GM04503 (cell line): ENCODE measurements around the gene CLUH.
A peak's percentile ranks its signal among the peaks of the same experiment; 100 is the strongest.

Experiments
- DNase-seq: peaks from one replicate; pipeline ENCODE4 v3.0.0-alpha.2; 2012; ENCODE audit warnings: low read depth

Gene CLUH, protein sequence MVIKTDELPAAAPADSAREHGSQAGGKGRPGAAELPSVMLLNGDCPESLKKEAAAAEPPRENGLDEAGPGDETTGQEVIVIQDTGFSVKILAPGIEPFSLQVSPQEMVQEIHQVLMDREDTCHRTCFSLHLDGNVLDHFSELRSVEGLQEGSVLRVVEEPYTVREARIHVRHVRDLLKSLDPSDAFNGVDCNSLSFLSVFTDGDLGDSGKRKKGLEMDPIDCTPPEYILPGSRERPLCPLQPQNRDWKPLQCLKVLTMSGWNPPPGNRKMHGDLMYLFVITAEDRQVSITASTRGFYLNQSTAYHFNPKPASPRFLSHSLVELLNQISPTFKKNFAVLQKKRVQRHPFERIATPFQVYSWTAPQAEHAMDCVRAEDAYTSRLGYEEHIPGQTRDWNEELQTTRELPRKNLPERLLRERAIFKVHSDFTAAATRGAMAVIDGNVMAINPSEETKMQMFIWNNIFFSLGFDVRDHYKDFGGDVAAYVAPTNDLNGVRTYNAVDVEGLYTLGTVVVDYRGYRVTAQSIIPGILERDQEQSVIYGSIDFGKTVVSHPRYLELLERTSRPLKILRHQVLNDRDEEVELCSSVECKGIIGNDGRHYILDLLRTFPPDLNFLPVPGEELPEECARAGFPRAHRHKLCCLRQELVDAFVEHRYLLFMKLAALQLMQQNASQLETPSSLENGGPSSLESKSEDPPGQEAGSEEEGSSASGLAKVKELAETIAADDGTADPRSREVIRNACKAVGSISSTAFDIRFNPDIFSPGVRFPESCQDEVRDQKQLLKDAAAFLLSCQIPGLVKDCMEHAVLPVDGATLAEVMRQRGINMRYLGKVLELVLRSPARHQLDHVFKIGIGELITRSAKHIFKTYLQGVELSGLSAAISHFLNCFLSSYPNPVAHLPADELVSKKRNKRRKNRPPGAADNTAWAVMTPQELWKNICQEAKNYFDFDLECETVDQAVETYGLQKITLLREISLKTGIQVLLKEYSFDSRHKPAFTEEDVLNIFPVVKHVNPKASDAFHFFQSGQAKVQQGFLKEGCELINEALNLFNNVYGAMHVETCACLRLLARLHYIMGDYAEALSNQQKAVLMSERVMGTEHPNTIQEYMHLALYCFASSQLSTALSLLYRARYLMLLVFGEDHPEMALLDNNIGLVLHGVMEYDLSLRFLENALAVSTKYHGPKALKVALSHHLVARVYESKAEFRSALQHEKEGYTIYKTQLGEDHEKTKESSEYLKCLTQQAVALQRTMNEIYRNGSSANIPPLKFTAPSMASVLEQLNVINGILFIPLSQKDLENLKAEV (N-terminal part only)

DNA sequence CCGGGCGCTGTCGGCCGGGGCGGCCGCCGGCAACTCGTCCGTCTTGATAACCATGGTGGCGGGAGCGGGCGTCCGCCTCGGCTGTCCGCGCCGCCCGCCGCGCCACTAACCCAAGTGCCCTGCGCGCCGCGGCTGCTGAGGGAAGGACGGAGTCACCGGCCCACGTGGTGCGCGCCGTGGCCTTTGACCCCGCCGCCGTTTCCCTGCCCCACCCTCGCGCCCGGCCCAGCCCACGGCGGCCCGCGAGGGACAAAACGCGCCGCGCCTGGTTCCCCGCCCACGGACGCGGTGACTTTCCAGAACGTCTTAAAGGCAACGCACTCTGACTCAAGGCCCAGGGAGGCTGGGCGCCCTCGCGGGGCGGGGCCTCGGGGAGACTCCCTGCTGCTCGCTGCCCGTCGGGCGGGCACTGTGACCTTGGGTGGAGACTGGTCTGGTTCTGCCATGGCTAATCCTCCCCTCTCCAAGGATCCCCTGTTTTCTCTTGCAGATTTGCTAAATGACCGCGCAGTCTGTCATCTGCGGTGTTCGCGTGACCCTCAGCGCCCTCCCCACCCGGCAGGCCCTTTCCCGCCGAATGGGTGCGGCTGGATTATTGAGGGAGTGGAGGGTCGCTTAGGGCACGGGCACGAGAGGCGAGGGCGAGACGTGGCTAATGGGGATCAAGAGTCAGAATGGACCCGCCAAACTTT lies at the start of gene CLUH:
CLUH (minus strand) TSS at position 157 of the 692 bp plus-strand sequence; CDS start at position 54, 103 bp downstream.
- DNase-seq = peak; percentile 84

DNA sequence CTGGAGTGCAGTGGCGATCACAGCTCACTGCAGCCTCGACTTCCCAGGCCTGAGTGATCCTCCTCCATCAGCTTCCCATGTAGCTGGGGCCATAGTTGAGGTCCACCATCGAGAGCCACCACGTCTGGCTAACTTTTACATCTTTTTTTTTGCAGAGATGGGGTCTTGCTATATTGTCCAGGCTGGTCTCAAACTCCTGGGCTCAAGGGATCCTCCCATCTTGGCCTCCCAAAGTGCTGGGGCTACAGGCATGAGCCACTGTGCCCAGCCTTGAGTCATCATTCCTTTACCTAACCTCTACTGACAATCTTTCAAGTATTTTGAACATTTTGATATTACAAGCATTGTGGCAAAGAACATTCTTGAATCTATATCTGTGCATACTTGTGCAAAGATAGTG lies 47.3 kb upstream of the CLUH start:
- DNase-seq = no peak

DNA sequence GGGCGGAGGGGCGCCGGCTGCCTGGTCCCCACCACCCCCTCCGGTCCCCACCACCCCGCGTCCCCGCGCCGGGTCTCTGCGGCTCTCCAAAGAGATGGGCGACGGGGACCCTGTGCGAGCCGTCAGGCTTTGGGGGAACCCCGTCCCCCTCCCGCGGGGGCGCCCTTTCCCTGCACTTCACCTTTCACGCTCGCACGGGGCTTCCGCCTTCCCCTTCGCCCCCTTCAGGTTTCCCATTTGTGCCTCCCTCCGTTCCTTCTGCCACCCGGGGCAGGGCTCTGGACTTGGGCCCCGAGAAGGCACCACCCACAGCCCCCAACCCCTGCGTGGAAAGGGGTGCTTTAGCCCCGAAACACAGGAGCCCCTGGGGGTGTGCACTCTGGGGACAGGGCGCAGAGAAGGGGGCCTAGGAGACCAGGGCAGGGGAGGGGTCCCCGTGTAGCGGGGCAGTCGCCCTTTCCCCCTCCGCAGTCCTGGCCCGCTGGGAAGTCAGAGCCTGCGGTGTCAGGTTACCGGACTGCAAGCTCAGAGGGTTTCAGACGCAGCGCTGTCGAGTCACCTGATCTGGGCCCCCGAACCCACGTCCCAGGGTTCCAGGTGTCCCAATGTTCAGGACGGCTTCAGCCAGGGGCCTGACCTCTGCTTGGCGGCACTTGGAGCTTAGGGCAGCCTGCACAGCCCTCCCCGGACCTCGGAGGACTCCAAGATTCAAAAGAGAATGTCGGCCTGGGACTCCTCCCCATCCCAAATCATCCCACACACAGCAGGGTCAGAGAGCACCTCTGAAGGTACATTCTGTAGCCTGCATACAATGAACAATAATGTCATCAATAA lies 44.5 kb upstream of the CLUH start:
- DNase-seq = no peak

DNA sequence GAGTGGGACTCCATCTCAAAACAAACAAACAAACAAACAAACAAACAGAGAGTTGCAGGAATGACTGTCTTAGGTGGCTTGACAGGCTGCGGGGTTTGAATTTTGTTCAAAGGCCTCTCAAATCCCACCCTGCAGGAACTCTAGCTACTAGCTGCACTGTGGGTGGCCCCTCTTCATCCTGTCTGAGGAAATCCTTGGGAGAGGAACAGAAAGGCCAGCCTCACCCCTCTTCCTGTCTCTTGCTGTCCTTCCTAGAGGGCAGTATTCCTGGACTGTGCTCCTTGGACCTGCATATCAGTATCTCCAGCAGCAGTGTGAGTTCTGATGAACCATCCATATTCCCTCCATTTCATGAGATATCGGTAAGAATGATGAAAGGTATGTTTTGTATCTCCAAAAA lies 39.9 kb upstream of the CLUH start:
- no peak for DNase-seq

DNA sequence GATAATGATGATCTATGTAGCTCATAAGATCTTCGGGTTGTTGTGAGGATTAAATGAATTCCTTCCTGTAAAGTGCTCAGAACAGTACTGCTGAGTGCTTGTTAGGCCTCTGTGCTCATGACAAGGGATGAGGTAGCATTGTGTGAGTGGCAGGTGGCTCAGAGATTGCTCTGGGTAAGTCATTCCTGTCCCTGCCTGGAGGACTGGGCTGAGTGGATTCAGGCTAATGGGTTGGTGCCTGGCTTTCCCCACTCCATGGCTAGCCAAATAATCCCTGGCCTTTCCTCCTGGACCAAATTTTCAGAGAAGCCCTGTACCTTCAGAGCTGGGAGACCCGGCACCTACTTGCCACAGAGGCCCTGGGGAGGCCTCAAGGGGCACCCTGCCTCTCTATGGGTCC lies 39.2 kb upstream of the CLUH start:
- DNase-seq = no peak

DNA sequence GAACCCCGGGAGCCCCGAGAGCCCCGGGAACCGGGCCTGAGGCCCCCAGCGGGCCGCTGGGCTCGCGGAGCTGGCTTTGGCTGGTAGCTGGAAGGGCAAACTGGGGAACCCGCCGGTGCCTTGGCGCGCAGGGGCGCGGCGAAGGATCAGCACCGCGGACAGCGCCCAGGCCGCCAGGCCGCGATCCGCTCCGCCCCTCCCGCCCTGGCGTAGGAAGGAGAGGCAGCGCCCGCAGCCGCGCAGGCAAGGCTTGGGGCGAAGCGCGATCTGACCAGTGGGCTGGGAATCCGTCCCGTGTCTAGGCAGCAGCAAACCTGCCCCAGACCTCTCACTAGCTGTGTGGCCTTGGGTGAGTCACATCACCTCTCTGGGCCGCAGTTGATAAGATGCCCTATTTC lies 38.2 kb upstream of the CLUH start:
- DNase-seq = no peak

DNA sequence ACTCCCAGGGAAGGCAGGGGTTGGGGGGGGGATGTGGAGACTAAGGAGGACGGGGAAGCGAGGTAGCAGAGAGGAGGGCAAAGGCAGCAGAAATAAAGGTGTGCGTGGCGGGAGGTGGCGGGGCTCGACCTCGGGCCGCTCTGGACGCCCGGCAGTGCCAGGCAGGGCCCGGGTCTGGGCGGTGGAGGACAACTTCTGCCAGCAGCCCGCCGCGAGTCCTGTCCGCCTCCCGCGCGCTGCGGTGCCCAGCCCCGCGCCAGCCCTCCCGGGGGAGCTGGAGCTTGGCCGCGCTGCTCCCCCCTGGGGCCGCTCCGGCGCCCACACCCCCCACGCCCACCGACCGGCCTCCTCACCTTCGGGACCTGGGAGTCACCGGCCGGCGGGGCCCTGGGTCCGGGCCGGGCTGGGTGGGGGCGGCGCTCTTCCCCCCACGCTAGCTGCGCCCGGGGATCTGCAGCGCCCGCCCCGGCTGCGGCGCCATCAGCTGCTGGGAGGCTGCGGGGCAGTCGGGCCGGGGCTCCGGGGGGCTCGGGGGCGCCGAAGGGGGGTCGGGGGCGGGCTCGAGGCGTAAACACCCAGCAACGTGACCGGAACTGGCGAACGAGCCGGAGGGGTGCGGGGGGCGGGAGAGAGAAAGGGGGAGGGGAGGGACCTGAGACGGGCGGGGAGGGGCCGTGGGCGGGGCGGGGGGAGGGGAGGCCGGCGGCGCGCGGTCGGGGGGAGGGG lies 37.7 kb upstream of the CLUH start, which contains the start of gene CCDC92B:
CCDC92B (minus strand) TSS at position 595 of the 726 bp plus-strand sequence. CDS start 14,507 bp downstream, outside the sequence.
- no peak for DNase-seq

DNA sequence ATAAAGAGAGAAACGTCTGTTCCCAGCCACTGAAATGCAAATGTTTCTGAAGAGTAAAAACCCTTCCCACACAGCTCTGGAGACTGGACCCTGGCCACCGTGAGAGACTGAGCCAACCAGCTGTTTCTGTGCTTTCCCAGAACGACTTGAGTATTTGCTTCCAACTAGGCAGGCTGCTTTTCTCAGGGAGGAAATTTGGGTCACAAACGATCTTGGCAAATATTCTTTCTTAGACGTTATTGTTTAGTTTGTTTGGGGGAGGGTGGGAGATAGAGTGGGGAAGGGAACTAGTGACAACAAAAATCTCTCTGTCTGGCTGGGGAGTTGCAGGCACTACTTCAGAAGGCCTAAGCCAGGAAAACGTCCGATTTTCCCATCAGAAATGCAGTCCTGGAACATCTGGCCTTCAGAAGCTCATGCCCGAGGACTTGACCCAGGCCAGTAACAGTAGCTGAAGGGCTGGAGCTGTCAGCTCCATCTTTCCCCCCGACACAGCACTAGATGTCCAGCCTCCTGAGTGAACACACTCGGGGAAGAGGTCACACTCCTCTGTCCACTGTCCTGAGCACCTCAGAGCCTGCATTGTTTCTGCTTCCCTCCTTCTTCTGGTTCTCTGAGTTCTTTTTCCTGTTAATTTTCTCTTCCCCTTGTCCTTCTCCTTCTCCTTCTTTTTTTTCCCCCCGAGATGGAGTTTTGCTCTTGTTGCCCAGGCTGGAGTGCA lies 33.9 kb upstream of the CLUH start:
- no peak for DNase-seq

DNA sequence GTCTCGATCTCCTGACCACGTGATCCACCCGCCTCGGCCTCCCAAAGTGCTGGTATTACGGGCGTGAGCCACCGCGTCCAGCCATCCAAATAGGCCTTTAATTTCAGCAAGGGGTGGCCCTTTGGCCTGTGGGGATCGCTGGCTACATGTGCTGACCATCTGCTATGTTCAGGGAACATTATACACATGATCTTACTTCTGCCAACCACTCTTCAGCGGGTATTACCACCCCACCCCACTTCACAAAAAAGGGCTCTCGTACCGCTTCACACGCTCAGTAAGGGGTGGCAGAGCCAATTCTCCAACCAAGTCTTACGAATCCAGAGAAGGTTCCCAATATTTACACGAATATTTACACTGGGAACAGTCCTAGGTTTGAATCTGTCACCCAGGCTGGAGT lies 26.1 kb upstream of the CLUH start:
- no peak for DNase-seq

DNA sequence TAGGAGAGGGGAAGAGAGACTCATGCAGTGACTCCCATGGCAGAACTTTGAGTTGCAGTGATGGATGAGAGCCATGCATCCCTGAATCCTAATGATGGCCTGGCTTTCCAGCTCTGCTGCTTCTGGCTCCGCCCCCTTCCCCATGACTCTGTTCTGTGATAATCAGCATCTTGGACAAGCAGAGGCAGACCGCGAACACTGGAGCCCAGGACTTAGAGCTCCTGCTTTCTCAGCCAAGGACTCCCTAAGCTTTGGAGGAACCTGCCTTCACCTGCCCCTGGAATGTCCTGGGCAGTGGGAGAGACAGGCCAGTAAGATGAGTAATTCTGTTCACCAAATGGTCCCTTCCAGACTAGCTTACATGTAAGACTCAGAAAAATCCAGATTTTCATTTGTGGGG lies 25.4 kb upstream of the CLUH start:
- DNase-seq = no peak

DNA sequence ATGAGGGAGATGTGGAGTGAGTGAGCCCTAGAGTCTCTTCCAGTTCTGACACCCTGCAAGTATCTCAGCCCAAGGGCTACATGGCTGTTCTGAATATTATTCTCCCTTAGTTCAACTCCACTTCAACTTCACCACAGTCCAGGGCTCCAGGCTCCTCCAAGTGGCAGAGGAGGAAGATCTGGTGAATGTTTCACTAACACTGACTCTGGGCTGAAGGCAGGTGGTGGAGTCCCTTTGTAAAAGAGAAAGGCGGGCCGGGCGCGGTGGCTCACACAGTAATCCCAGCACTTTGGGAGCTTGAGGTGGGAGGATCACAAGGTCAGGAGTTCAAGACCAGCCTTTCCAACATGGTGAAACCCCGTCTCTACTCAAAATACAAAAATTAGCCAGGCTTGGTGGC lies 24.3 kb upstream of the CLUH start:
- no peak for DNase-seq

DNA sequence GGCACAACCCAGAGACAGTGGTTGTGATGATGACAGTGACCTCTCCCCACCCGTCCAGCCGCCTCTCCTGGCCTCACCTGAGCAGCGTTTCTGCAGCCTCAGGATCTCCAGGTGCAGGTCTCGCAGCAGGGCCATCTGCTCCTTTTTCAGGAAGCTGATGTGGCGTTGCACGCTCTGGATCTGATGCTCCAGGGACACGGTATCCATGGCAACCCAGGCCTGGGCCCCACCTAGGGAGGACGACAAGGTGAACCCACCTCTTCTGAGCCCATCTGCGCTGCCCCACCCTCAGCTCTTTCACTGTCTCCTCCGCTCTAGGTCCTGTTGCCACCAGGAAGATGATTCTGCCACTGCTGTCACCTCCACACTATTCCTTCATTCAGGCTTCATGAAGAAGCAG lies 23.4 kb upstream of the CLUH start:
- no peak for DNase-seq

DNA sequence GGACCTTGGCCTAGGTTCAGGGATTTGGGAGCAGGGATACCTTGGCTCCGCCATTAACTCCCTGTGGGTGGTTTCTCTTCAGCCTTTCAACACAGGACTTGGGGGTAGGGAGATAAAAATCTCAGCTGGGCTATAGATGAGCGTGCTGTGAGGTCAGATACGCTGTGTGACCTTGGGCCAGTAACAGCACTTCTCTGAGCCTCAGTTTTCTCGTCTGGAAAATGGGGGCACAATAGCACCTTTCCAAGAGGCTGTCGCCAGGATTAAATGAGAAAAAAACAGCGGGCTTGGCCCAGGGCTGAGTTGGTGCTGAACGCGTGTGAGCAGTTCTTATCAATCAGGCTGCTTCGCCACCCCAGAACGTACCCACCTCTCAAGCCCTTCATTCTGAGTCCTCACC lies 20.2 kb upstream of the CLUH start:
- no peak for DNase-seq

DNA sequence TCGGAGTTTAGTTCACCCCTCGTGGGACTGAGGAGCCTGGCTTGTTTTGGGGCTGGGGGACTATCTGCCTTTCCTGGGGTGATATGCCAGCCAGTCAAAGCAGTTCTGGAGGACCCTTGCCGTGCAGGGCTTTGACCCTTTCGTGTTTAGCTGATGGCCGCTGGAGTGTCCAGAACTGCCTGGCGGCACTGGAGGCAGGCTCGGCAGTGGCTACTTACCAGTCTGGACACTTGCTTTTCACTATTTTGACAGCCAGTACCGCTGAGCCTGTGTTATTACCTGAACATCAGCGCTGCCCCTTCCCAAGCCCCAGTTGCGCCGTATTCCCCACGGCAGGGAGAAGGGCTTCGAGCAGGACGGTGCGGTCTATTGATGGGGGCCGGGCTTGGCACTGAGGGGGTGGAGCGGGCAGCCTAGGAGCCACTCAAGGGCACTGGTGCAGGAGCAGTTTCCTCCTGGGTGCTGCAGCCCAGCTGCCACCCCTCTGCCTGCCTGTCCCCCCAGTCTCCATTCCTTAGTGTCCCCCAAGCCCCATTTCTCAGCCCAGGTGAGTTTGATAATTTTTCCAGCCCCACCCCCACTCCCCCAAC lies 19.3 kb upstream of the CLUH start:
- no peak for DNase-seq

DNA sequence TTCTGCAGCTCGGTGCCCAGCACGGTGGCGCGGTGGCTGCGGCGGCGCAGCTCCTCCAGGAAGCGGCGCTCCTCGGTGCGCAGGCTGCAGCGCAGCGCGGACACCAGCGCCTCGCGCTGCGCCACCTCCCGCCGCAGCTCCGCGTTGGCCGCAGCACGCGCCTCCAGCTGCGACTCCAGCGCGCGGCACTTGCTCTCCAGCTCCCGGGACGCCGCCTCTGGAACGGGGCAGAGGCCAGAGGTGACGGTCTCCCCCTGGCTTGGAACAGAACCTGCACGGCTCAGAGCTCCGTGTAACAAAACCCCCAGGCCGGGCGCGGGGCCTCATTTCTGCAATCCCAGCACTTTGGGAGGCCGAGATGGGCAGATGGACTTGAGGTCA lies 13.2 kb upstream of the CLUH start:
- no peak for DNase-seq

DNA sequence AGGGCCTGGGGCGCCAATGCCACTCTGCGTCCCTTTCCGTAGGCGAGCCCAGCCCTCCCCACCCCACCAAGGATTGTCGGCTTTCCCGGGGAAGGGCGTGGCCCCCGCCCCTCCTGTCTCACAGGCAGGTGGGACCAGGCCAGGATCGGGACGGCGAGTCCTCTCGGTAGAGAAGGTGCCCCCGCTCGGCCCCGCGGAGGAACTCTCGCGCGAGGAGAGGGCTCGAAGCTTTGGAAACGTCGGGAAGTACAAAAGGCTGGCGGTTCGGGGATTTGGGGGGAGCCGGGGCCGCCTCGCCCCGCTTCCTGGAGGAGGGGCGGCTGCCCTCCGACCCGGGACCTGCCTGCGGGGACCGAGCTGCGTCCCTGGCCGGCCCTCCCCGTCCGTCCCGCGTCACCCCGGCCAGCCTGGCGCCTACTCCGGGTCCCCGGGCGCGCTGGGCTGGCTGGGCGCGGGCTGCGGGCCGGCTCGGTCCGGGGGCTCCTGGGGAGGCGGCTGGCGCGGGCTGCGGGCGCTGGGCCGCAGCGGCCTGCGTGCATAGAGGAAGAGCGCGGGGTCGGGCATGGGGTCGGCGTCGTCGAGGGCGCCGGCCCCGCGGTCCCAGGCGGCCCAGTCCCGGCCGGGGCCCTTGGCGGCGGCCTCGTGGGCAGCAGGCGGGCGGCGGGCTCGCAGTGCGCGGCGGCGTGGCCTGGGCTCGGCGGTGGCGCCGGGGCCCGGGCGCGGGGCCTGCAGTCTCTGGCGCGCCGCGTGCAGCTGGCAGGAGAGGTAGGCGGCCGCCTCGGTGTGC lies 12.6 kb upstream of the CLUH start:
- no peak for DNase-seq

DNA sequence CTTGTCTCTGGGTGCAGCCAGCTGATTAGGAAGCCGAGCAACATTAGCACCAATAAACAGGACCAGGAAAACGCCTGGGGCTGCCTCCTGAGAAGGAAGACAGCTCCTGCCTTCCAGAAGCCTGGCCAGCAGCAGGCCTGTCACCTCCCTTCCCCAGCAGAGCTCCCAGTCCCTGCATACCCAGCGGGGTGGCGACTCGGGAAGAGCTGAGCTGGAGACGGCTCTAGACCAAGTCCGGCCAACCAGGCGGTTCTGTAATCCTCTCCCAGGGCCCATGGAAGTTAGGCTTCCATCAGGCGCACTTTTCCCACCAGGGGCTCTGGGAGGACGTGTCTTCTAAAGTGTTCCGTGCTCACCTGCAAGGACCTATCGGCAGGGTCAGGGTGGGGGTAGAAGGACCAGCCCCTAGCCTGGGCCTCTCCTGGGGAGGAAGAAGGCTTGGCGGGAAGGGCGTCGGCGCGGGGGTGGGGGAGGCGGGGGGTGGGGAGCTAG lies 12.0 kb upstream of the CLUH start:
- DNase-seq = no peak

DNA sequence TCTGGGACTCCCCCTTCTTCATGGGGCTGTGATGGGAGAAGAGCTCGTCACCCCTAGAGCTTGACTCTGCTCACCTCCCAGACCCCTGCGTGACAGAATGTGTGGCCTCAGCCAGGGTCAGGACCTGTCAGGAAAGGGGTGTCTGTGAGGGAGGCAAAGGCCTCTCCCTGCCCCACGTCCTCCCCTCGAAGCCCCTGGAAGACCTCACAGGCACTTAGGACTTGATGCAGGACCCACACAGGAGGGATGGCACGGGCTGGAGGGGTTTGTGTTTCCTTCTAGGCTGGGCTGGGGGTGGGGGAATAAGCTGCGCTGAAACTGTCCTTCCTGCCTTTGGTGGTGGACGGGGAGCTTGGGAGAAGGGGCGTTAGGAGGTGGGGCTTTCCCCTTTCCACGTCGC lies 11.0 kb upstream of the CLUH start:
- DNase-seq = no peak
